Measurements from ENCODE around the gene PALM2AKAP2.

- TF ChIP-seq POLR2A (IDR thresholded peaks at IDR 0.05), result no peak
- TF ChIP-seq, protein P1, sequence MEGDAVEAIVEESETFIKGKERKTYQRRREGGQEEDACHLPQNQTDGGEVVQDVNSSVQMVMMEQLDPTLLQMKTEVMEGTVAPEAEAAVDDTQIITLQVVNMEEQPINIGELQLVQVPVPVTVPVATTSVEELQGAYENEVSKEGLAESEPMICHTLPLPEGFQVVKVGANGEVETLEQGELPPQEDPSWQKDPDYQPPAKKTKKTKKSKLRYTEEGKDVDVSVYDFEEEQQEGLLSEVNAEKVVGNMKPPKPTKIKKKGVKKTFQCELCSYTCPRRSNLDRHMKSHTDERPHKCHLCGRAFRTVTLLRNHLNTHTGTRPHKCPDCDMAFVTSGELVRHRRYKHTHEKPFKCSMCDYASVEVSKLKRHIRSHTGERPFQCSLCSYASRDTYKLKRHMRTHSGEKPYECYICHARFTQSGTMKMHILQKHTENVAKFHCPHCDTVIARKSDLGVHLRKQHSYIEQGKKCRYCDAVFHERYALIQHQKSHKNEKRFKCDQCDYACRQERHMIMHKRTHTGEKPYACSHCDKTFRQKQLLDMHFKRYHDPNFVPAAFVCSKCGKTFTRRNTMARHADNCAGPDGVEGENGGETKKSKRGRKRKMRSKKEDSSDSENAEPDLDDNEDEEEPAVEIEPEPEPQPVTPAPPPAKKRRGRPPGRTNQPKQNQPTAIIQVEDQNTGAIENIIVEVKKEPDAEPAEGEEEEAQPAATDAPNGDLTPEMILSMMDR (IDR thresholded peaks at IDR 0.05 in 4 of 5, conservative IDR thresholded peaks at IDR 0.05 in 1 of 5), result no peak
Observed at GRCh38 chr9:109766351-109766750, 13.6 kb upstream of the PALM2AKAP2 start.

Data from gastrocnemius medialis (tissue), 4 donors.